HG03175 (cell line): ENCODE data around the gene SF3B2.

Source experiments
- ATAC-seq: cut with Tn5 transposase; IDR thresholded peaks from one replicate; pipeline ENCODE4 v1.9.1; 2021; ENCODE audit warnings: mild to moderate bottlenecking, moderate library complexity; ENCODE audit not compliant: unreplicated experiment

The SF3B2 gene

GRCh38 chr11:66048547-66049323 lies 3.4 kb upstream of the SF3B2 start, which contains the start of gene GAL3ST3:
Gene GAL3ST3 (minus strand): TSS chr11:66049161. CDS start chr11:66045415, 3,746 bp downstream.
- no peak for ATAC-seq

- ATAC-seq = no peak
Observed at GRCh38 chr11:66050581-66051231, 1.5 kb upstream of the SF3B2 start.

- no peak for ATAC-seq
Observed at GRCh38 chr11:66051371-66051765, 796 bp upstream of the SF3B2 start.

- ATAC-seq = no peak
Observed at GRCh38 chr11:66052664-66052982, 459 bp downstream of the SF3B2 start.

GRCh38 chr11:66055021-66055420 lies 2.9 kb downstream of the SF3B2 start:
- ATAC-seq = no peak

GRCh38 chr11:66056501-66056900 lies 4.3 kb downstream of the SF3B2 start:
- no peak for ATAC-seq

- ATAC-seq = no peak
Observed at GRCh38 chr11:66059966-66060680, 8.0 kb downstream of the SF3B2 start.

- ATAC-seq = no peak
Observed at GRCh38 chr11:66061268-66061667, 9.1 kb downstream of the SF3B2 start.

GRCh38 chr11:66062408-66062807 lies 10.2 kb downstream of the SF3B2 start:
- ATAC-seq = no peak

- ATAC-seq = no peak
Observed at GRCh38 chr11:66063900-66064299, 11.7 kb downstream of the SF3B2 start.

- no peak for ATAC-seq
Observed at GRCh38 chr11:66064571-66064970, 12.4 kb downstream of the SF3B2 start.

- ATAC-seq = no peak
Observed at GRCh38 chr11:66066751-66067150, 14.6 kb downstream of the SF3B2 start.

- ATAC-seq = no peak
Observed at GRCh38 chr11:66067640-66068039, 15.5 kb downstream of the SF3B2 start.

GRCh38 chr11:66068154-66068821 lies 16.1 kb downstream of the SF3B2 start:
- ATAC-seq = no peak

GRCh38 chr11:66068923-66069714 lies 17.0 kb downstream of the SF3B2 start:
- peak; percentile 23 for ATAC-seq

GRCh38 chr11:66069715-66070603 lies 17.8 kb downstream of the SF3B2 start, which contains the start of gene PACS1:
Gene PACS1 (plus strand): TSS chr11:66070272. CDS start chr11:66070487, 215 bp downstream.
- peak; percentile 57 for ATAC-seq

- peak; percentile 15 for ATAC-seq
Observed at GRCh38 chr11:66070604-66071380, 18.6 kb downstream of the SF3B2 start.

- no peak for ATAC-seq
Observed at GRCh38 chr11:66071381-66071801, 19.2 kb downstream of the SF3B2 start.

- ATAC-seq = no peak
Observed at GRCh38 chr11:66072081-66072480, 19.9 kb downstream of the SF3B2 start.
